IMR-90 (cell line): ENCODE results near the gene STX1B. TPM values are rescaled to one million over a fixed set of nuclear protein-coding genes. Genes with fewer than 3 reads are reported as not detected.

Experiments
- CEBPB ChIP-seq: IDR thresholded peaks from 2 replicates; pipeline ENCODE4 v1.6.1; 2012; ENCODE audit warnings: low read depth, low read length, improper control_type of control experiment
- FOS ChIP-seq: fragments of 150-350 bp; IDR thresholded peaks from 2 replicates; pipeline ENCODE4 v1.6.1; 2016; ENCODE audit warnings: low read depth, low read length
- polyA plus RNA-seq, 3 experiments: library from polyadenylated mRNA; depleted of rRNA; stranded (reverse); fragments of >200 nt; gene quantifications; 2 replicates each; pipeline ENCODE4 v1.2.3, GENCODE V29; 2012; ENCODE audit warnings: low replicate concordance in 1 of 3
- total RNA-seq: library from RNA; depleted of rRNA; stranded (reverse); fragments of >200 nt; gene quantifications from 2 replicates; pipeline ENCODE4 v1.2.3, GENCODE V29; 2012
- TF ChIP-seq, protein P1 (sequence below): conservative IDR thresholded peaks from 2 replicates; pipeline ENCODE4 v1.5.1; 2012; ENCODE audit warnings: mild to moderate bottlenecking, low read depth, low read length, improper control_type of control experiment

The STX1B gene
- total and polyA plus RNA-seq, 2 of the 4 experiments (the other 2 are of a cell fraction) = 3.9 to 14.9 TPM

DNA sequence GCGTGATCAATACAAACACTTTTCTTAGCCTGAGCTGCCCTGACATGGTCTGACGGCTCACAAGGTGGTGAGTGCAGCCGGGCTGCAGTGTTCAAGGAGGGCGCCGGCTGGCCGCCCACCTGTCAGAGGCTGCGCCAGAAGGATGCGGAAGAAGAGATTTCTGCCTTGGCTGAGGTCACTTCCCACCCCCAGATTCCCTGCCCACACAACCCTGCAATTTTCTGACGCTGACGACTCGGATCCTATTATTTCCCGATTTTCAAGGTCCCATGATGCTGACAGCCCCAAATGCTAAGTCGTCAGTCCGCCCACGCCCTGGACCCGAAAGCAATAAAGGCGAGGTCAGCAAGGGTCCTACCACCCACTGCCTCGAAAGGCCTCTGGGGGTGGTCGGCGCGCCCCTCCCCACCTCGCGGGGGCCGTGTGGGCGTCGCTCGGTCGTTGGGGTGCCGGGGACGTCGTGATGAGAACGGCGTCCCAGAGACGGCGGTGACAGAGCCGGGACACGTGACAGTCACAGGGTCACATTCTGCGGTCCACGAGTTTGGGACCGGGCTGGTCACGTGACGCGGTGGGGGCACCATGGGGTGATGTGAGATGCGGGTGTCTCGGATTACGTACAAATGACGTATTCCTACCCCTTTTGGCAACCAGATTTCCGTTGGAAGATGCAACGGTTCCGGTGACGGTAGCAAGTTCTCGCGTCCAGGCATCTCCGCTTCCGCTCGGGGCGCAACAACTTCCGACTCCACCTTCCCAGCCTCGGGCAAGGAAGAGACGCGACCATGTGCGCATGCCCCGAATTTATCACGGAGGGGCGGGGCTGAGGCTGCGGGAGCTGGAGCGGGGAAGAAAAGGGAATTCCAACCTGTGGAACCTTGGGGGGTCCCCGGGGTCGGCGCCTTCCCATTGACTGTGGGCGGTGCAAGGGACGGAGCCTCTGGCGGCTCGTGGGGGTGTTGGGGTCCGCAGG is 22.6 kb upstream of the STX1B start, which contains the start of gene STX4 (continued):
- TF ChIP-seq, protein P1, sequence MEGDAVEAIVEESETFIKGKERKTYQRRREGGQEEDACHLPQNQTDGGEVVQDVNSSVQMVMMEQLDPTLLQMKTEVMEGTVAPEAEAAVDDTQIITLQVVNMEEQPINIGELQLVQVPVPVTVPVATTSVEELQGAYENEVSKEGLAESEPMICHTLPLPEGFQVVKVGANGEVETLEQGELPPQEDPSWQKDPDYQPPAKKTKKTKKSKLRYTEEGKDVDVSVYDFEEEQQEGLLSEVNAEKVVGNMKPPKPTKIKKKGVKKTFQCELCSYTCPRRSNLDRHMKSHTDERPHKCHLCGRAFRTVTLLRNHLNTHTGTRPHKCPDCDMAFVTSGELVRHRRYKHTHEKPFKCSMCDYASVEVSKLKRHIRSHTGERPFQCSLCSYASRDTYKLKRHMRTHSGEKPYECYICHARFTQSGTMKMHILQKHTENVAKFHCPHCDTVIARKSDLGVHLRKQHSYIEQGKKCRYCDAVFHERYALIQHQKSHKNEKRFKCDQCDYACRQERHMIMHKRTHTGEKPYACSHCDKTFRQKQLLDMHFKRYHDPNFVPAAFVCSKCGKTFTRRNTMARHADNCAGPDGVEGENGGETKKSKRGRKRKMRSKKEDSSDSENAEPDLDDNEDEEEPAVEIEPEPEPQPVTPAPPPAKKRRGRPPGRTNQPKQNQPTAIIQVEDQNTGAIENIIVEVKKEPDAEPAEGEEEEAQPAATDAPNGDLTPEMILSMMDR = no peak
- peak; percentile 59; the same call in 1 of the 2 replicates for TF ChIP-seq FOS
- TF ChIP-seq CEBPB = peak; percentile 61
